H9 (cell line): ENCODE measurements around the gene PROKR2. TPM values are rescaled to one million over a fixed set of nuclear protein-coding genes. Genes with fewer than 3 reads are reported as not detected.

ENCODE experiments used
- DNase-seq: peaks from one replicate; pipeline ENCODE4 v3.0.0-alpha.2; 2017
- H2AFZ ChIP-seq: one replicate; pipeline ENCODE4 v1.6.1; 2013; ENCODE audit warnings: mild to moderate bottlenecking, low read length, control low read depth, moderate library complexity
- H2AK5ac ChIP-seq: 2 replicates; pipeline ENCODE4 v1.6.1; 2013; ENCODE audit warnings: low read length, control low read depth, mixed read lengths; ENCODE audit not compliant: insufficient read length
- H2BK120ac ChIP-seq: one replicate; pipeline ENCODE4 v1.6.1; 2013; ENCODE audit warnings: low read depth, mild to moderate bottlenecking, low read length, control low read depth, inconsistent platforms; ENCODE audit not compliant: poor library complexity, severe bottlenecking
- H2BK12ac ChIP-seq: 2 replicates; pipeline ENCODE4 v1.6.1; 2013; ENCODE audit warnings: low read length, control low read depth, mixed read lengths, low read depth; ENCODE audit not compliant: insufficient read length
- H2BK15ac ChIP-seq: 2 replicates; pipeline ENCODE4 v1.6.1; 2013; ENCODE audit warnings: low read depth, low read length, control low read depth
- H2BK20ac ChIP-seq: one replicate; pipeline ENCODE4 v1.6.1; 2013; ENCODE audit warnings: low read depth, mild to moderate bottlenecking, low read length, control low read depth, inconsistent platforms; ENCODE audit not compliant: poor library complexity, severe bottlenecking
- H2BK5ac ChIP-seq: 2 replicates; pipeline ENCODE4 v1.6.1; 2013; ENCODE audit warnings: low read length, control low read depth, mixed read lengths; ENCODE audit not compliant: insufficient read length
- H3K14ac ChIP-seq: 2 replicates; pipeline ENCODE4 v1.6.1; 2013; ENCODE audit warnings: low read length, control low read depth; ENCODE audit not compliant: insufficient read depth
- H3K18ac ChIP-seq: 2 replicates; pipeline ENCODE4 v1.6.1; 2013; ENCODE audit warnings: low read depth, mild to moderate bottlenecking, mixed read lengths, low read length, control low read depth; ENCODE audit not compliant: insufficient read length
- H3K23ac ChIP-seq: 2 replicates; pipeline ENCODE4 v1.6.1; 2013; ENCODE audit warnings: low read length, control low read depth, mixed read lengths, low read depth; ENCODE audit not compliant: insufficient read length
- H3K23me2 ChIP-seq: 2 replicates; pipeline ENCODE4 v1.6.1; 2013; ENCODE audit warnings: low read depth, mild to moderate bottlenecking, mixed read lengths, low read length, control low read depth; ENCODE audit not compliant: insufficient read length, poor library complexity, severe bottlenecking
- H3K27ac ChIP-seq: 2 replicates; pipeline ENCODE4 v1.5.1; 2013; ENCODE audit warnings: low read length, control low read depth, mixed read lengths, low read depth; ENCODE audit not compliant: insufficient read length
- H3K27me3 ChIP-seq: 2 replicates; pipeline ENCODE4 v1.6.1; 2013; ENCODE audit warnings: low read length, control low read depth, inconsistent platforms; ENCODE audit not compliant: insufficient read depth
- H3K4ac ChIP-seq: 2 replicates; pipeline ENCODE4 v1.6.1; 2013; ENCODE audit warnings: low read depth, mild to moderate bottlenecking, control low read depth, inconsistent platforms, low read length, moderate library complexity
- H3K4me1 ChIP-seq: 2 replicates; pipeline ENCODE4 v1.6.1; 2013; ENCODE audit warnings: low read length, control low read depth, inconsistent platforms; ENCODE audit not compliant: insufficient read depth
- H3K4me2 ChIP-seq: 2 replicates; pipeline ENCODE4 v1.6.1; 2013; ENCODE audit warnings: low read length, control low read depth, mixed read lengths; ENCODE audit not compliant: insufficient read length, insufficient read depth
- H3K56ac ChIP-seq: 2 replicates; pipeline ENCODE4 v1.6.1; 2013; ENCODE audit warnings: low read depth, mild to moderate bottlenecking, mixed read lengths, low read length, control low read depth; ENCODE audit not compliant: insufficient read length
- H3K79me1 ChIP-seq: 2 replicates; pipeline ENCODE4 v1.6.1; 2013; ENCODE audit warnings: low read depth, mild to moderate bottlenecking, moderate library complexity, low read length, control low read depth, inconsistent platforms; ENCODE audit not compliant: insufficient read depth, poor library complexity, severe bottlenecking
- H3K79me2 ChIP-seq: 2 replicates; pipeline ENCODE4 v1.6.1; 2013; ENCODE audit warnings: low read length, control low read depth, inconsistent platforms; ENCODE audit not compliant: insufficient read depth
- H3K9ac ChIP-seq: 2 replicates; pipeline ENCODE4 v1.6.1; 2013; ENCODE audit warnings: low read length, control low read depth, mixed read lengths; ENCODE audit not compliant: insufficient read length; ENCODE audit errors: extremely low read depth
- H3K9me3 ChIP-seq: one replicate; pipeline ENCODE4 v1.6.1; 2013; ENCODE audit warnings: low read depth, low read length, inconsistent platforms; ENCODE audit not compliant: control insufficient read depth
- H3T11ph ChIP-seq: one replicate; pipeline ENCODE4 v1.6.1; 2013; ENCODE audit warnings: mild to moderate bottlenecking, low read length, control low read depth, inconsistent platforms
- H4K20me1 ChIP-seq: one replicate; pipeline ENCODE4 v1.6.1; 2013; ENCODE audit not compliant: control insufficient read depth, insufficient read length, insufficient read depth
- H4K5ac ChIP-seq: 2 replicates; pipeline ENCODE4 v1.6.1; 2013; ENCODE audit warnings: low read depth, mild to moderate bottlenecking, mixed read lengths, low read length, control low read depth; ENCODE audit not compliant: insufficient read length
- H4K8ac ChIP-seq: replicated peaks from 2 replicates; pipeline ENCODE4 v1.6.1; 2013; ENCODE audit warnings: low read length, control low read depth, mixed read lengths, low read depth; ENCODE audit not compliant: insufficient read length
- H4K91ac ChIP-seq: 2 replicates; pipeline ENCODE4 v1.6.1; 2013; ENCODE audit warnings: low read depth, mild to moderate bottlenecking, moderate library complexity, mixed read lengths, low read length, control low read depth; ENCODE audit not compliant: insufficient read length
- H3K27ac Mint-ChIP-seq, 3 experiments: 2 replicates in 2 of 3; 3 replicates in 1 of 3; pipeline ENCODE4 v1.8.0; 2020 to 2021; ENCODE audit warnings: mixed read lengths in 3 of 3, mild to moderate bottlenecking in 1 of 3, moderate library complexity in 1 of 3
- H3K27me3 Mint-ChIP-seq: 2 replicates; pipeline ENCODE4 v1.8.0; 2021; ENCODE audit warnings: low read depth, mild to moderate bottlenecking, moderate library complexity, mixed read lengths
- H3K36me3 Mint-ChIP-seq, 3 experiments: 2 replicates in 2 of 3; 3 replicates in 1 of 3; pipeline ENCODE4 v1.8.0; 2020 to 2021; ENCODE audit warnings: low read depth in 3 of 3, mixed read lengths in 3 of 3; ENCODE audit not compliant: insufficient read depth in 1 of 3
- H3K4me1 Mint-ChIP-seq, 2 experiments: 2 replicates each; pipeline ENCODE4 v1.8.0; 2020; ENCODE audit warnings: mixed read lengths in 2 of 2
- H3K4me3 Mint-ChIP-seq, 2 experiments: 2 replicates in 1 of 2; 3 replicates in 1 of 2; pipeline ENCODE4 v1.8.0; 2020 to 2021; ENCODE audit warnings: mild to moderate bottlenecking in 2 of 2, mixed read lengths in 2 of 2, moderate library complexity in 1 of 2
- H3K9me3 Mint-ChIP-seq, 2 experiments: 2 replicates in 1 of 2; 3 replicates in 1 of 2; pipeline ENCODE4 v1.8.0; 2020; ENCODE audit warnings: mild to moderate bottlenecking in 2 of 2, mixed read lengths in 2 of 2, moderate library complexity in 1 of 2
- WGBS: extraction: QIAGEN DNeasy Blood & Tissue Kit; methylation state at CpG from one replicate; pipeline ENCODE4 v1.1.7; 2013; ENCODE audit warnings: missing lambda C conversion rate, low lambda C conversion rate, mixed read lengths; ENCODE audit not compliant: insufficient read length; ENCODE audit errors: extremely low coverage; 5-methylcytosine and 5-hydroxymethylcytosine counted together
- total RNA-seq: library from RNA; stranded (reverse); gene quantifications from 2 replicates; pipeline ENCODE4 v1.2.1, GENCODE V29; 2021
- TF ChIP-seq, protein P1 (sequence below): fragments of 200-600 bp; sonication (generic); conservative IDR thresholded peaks from 3 replicates; pipeline ENCODE4 v1.8.0; 2021; ENCODE audit warnings: antibody characterized with exemption, mild to moderate bottlenecking

The PROKR2 gene
- total RNA-seq, 1 experiment from 2014 or later, result 0.46 TPM

DNA sequence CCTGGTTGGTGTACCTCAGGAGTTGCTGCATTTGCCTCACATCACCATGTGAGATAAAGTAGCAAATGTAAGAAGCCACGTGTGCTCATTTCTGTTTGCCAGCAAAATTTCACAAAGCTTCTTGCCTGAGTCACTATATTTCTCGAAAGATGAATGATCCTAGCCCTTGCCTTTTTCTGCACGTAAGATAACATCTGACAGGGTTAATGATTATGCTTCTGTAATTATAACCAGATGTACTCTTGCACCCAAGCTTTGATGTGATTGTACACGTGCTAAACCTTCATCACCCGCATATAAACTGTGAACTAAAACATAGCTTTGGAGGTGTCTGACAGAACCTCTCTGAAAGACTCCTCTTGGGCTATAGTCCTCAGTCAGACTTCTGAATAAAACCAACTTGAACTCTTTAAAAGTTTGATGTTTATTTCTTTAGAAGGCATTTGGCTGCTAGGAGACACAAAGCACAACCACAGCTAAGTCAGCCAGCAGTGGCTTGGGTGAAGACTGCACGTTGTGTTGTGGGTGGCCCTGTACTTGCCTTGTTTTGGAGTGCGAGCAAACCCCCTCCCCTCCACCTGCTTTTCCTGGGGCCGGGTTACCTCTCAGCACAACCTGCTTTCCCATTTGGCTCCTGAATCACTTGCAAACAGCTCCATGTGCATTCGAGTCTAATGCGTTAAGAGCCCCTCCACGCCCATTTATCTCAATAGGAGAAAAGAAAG lies 19.3 kb downstream of the PROKR2 start:
- WGBS, result no CpG with 5 or more reads among the region's 11 CpGs
- Histone ChIP-seq H4K8ac (no peak overlapping the region), H3K18ac (no peak overlapping the region), H3K79me1 (no peaks in the 10 kb centered on the region), H2BK15ac (no peak overlapping the region), H2AK5ac (no peak overlapping the region), H3K9me3 (no peaks in the 10 kb centered on the region), H3K27me3 (no peaks in the 10 kb centered on the region), H4K5ac (no peak overlapping the region), H4K91ac (no peak overlapping the region), H3K4me2 (no peak overlapping the region), H3K27ac (no peak overlapping the region), H3K4me1 (no peaks in the 10 kb centered on the region), H2BK12ac (no peak overlapping the region), H3K4ac (no peak overlapping the region), H3K79me2 (no peaks in the 10 kb centered on the region), H2BK20ac (no peak overlapping the region), H3K23me2 (no peaks in the 10 kb centered on the region), H3K14ac (no peak overlapping the region), H4K20me1 (no peaks in the 10 kb centered on the region), H3K9ac (no peak overlapping the region), H2BK5ac (no peak overlapping the region), H3K56ac (no peak overlapping the region), H2BK120ac (no peak overlapping the region), H2AFZ (no peak overlapping the region), H3T11ph (no peak overlapping the region), H3K23ac (no peak overlapping the region)
- no peak overlapping the region for H3K4me3 Mint-ChIP-seq
- DNase-seq, result no peak
- TF ChIP-seq, protein P1, sequence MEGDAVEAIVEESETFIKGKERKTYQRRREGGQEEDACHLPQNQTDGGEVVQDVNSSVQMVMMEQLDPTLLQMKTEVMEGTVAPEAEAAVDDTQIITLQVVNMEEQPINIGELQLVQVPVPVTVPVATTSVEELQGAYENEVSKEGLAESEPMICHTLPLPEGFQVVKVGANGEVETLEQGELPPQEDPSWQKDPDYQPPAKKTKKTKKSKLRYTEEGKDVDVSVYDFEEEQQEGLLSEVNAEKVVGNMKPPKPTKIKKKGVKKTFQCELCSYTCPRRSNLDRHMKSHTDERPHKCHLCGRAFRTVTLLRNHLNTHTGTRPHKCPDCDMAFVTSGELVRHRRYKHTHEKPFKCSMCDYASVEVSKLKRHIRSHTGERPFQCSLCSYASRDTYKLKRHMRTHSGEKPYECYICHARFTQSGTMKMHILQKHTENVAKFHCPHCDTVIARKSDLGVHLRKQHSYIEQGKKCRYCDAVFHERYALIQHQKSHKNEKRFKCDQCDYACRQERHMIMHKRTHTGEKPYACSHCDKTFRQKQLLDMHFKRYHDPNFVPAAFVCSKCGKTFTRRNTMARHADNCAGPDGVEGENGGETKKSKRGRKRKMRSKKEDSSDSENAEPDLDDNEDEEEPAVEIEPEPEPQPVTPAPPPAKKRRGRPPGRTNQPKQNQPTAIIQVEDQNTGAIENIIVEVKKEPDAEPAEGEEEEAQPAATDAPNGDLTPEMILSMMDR, result no peak
- H3K4me1 Mint-ChIP-seq, result no peaks in the 10 kb centered on the region
- no peak overlapping the region for H3K27ac Mint-ChIP-seq
- H3K27me3 Mint-ChIP-seq, result peaks cover 15% of the 10 kb centered on the region
- H3K36me3 Mint-ChIP-seq, result peaks cover 0 to 9% (median under 1%) of the 10 kb centered on the region in 3 experiments; a peak in 4 of 7 replicates
- H3K9me3 Mint-ChIP-seq, result no peaks in the 10 kb centered on the region
